Psoas muscle (tissue), 8 donors: ENCODE results near the gene RAPSN. TPM values are rescaled to one million over a fixed set of nuclear protein-coding genes. Genes with fewer than 3 reads are reported as not detected.

ENCODE experiments used
- ATAC-seq, 4 donors: fragments of 200-7000 bp; cut with Tn5 transposase; one replicate each; pipeline ENCODE4 v1.9.1; 2020; ENCODE audit warnings: moderate library complexity in 3 of 4, mild to moderate bottlenecking in 2 of 4
- DNase-seq, 2 donors: peaks; one replicate each; pipeline ENCODE4 v3.0.0-alpha.2; 2020
- H3K27ac ChIP-seq: fragments of 200-600 bp; one replicate; pipeline ENCODE4 v1.8.0; 2022
- H3K27me3 ChIP-seq, 3 donors: fragments of 200-600 bp in 1 of 3; one replicate each; pipeline versions ENCODE4 v1.6.1 to v1.8.0; 2013 to 2022; ENCODE audit warnings: low read length in 2 of 3, mild to moderate bottlenecking in 2 of 3, moderate library complexity in 1 of 3; ENCODE audit not compliant: insufficient read depth in 3 of 3
- H3K36me3 ChIP-seq, 2 donors: fragments of 200-600 bp in 1 of 2; one replicate each; pipeline versions ENCODE4 v1.6.1 to v1.8.0; 2013 to 2022; ENCODE audit warnings: low read depth in 1 of 2, mild to moderate bottlenecking in 1 of 2, moderate library complexity in 1 of 2; ENCODE audit not compliant: insufficient read depth in 1 of 2
- H3K4me1 ChIP-seq: fragments of 200-600 bp; one replicate; pipeline ENCODE4 v1.8.0; 2022
- H3K4me3 ChIP-seq: fragments of 200-600 bp; one replicate; pipeline ENCODE4 v1.8.0; 2022; ENCODE audit warnings: mild to moderate bottlenecking
- H3K9me3 ChIP-seq: fragments of 200-600 bp; one replicate; pipeline ENCODE4 v1.8.0; 2022
- CTCF ChIP-seq: fragments of 200-600 bp; IDR thresholded peaks from one replicate; pipeline ENCODE4 v1.8.0; 2022; ENCODE audit warnings: antibody characterized with exemption
- WGBS, 3 donors: extraction: QIAGEN DNeasy Blood & Tissue Kit; methylation state at CpG; one replicate each; pipeline versions ENCODE4 v1.1.6 to v1.1.7; 2013; 5-methylcytosine and 5-hydroxymethylcytosine counted together
- intact Hi-C, 2 donors: fragments of 100-400 bp; cut with DNase I; formaldehyde crosslinking; loops; one replicate each; pipeline versions ENCODE4 v1.11.0 to v1.14.2; 2022
- polyA plus RNA-seq, 3 donors: library from polyadenylated mRNA; stranded (reverse); fragments of 200-250 nt; gene quantifications; one replicate each; pipeline ENCODE4 v1.2.3, GENCODE V29; 2013
- total RNA-seq, 4 donors: library from RNA; stranded (reverse); fragmentation: NEBNext Ultra II Directional in 2 of 4; extraction: Animal tissue kit (Norgen Biotek cat#: 25700) in 2 of 4; gene quantifications; one replicate each; pipeline versions ENCODE4 v1.2.1 to v1.2.4, GENCODE V29; 2021 to 2023
- donor health status: healthy with polysubstance abuse.
- donor health status: DM: no; HTN: no; CAD: no; lungs with moderate emphysema.
- donor health status: Bipolar disorder and iron deficiency.
- donor health status: healthy.
- donor health status: DM: yes; HTN: yes; CAD: no.
- donor health status: DM: no; HTN: no; CAD: no.
- donor health status: DM: no; HTN: no; CAD: no.
- donor health status: DM: yes; HTN: yes; CAD: no.

RAPSN gene
- total and polyA plus RNA-seq, 7 donors, result 37.6 to 90.6 (median 58.7) TPM

- no peak for TF ChIP-seq CTCF
- WGBS, 3 donors, result 44 to 69% (median 51%) methylated on average over 9 of the region's 9 CpGs
- no peak overlapping the region for H3K4me3 ChIP-seq
- no peaks in the 10 kb centered on the region for H3K9me3 ChIP-seq
- DNase-seq (no peak), ATAC-seq (peak; percentile 57 to 79 (median 70))
- peaks cover 11% of the 10 kb centered on the region for H3K4me1 ChIP-seq
- H3K27ac ChIP-seq, result peak overlapping the region; percentile 67
- H3K36me3 ChIP-seq, result no peaks in the 10 kb centered on the region
- no peaks in the 10 kb centered on the region for H3K27me3 ChIP-seq
- intact Hi-C loops, result no loop called here
Measured at GRCh38 chr11:47431356-47432083, 17.4 kb downstream of the RAPSN start.

DNA sequence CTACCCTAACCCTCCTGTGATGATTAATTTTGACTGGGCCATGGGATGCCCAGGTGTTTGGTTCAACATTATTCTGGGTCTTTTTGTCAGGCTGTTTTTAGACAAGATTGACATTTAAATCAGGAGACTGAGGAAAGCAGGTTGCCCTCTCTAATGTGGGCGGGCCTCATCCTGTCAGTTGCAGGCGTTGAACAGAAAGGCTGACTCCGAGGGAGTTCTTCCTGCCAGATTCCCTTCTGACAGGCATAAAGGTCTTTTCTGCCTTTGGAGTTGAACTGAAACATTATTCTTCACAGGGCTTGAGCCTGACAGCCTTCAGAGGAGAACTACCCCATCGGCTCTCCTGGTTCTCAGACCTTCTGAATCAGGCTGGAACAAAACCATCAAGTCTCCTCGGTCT is 18.4 kb downstream of the RAPSN start:
- DNase-seq (no peak), ATAC-seq (no peak)
- Histone ChIP-seq H3K27me3 (no peaks in the 10 kb centered on the region), H3K36me3 (no peaks in the 10 kb centered on the region), H3K27ac (no peak overlapping the region), H3K4me1 (peaks cover 11% of the 10 kb centered on the region), H3K9me3 (no peaks in the 10 kb centered on the region), H3K4me3 (no peak overlapping the region)
- WGBS, 3 donors, result 74 to 80% (median 78%) methylated on average over 5 of the region's 5 CpGs
- TF ChIP-seq CTCF, result no peak
- intact Hi-C loops, result no loop called here

- intact Hi-C loops, result loop anchor here in 1 of 2 donors (1.0 kb wide), 1 partner anchor 18 kb away; the partner anchor contains the start of gene SLC39A13
- Histone ChIP-seq H3K27ac (peak within 1 kb of the TSS; percentile 90), H3K36me3 (peaks cover 9 to 40% of the 10 kb centered on the region in 2 donors), H3K9me3 (no peaks in the 10 kb centered on the region), H3K27me3 (no peaks in the 10 kb centered on the region), H3K4me3 (peak within 1 kb of the TSS; percentile 83), H3K4me1 (peaks cover 21% of the 10 kb centered on the region)
- peak; percentile 95 to 98 (median 96) for ATAC-seq
- no peak for TF ChIP-seq CTCF
- peak; percentile 99 to 100 for DNase-seq
- WGBS, 3 donors, result 0 to 1% (median 0%) methylated on average over 61 to 62 of the region's 62 CpGs
Measured at GRCh38 chr11:47426062-47426956, 22.6 kb downstream of the RAPSN start, which contains the start of gene PSMC3. Gene PSMC3, minus strand, starts transcription at chr11:47426439. Its CDS starts 160 bp downstream, at chr11:47426279.

DNA sequence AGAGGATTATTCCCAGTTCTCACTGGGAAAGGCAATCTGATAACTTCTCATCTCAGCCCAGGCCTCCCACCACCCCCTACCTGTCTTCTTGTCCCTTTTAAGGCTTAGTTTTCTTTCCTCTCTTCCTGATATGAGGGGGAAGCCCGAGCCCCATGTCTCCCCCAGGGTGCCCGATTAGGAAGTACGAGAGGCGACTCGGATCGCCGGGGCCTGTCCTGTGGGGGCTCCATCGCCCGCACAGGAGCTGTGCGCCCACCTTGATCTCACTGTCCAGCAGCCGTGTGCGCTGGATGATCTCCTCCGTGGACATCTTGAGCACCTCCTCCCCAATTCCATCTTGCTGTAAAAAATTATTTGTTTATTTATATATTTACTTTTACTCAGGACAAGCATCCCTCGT is 23.3 kb downstream of the RAPSN start:
- peaks cover 19% of the 10 kb centered on the region for H3K4me1 ChIP-seq
- 0 to 1% (median 1%) methylated on average over 14 of the region's 14 CpGs for WGBS, 3 donors
- H3K9me3 ChIP-seq, result no peaks in the 10 kb centered on the region
- intact Hi-C loops, result loop anchor here in 1 of 2 donors (1.0 kb wide), 1 partner anchor 17 kb away; the partner anchor contains the start of gene SLC39A13
- peaks cover 9 to 47% of the 10 kb centered on the region in 2 donors for H3K36me3 ChIP-seq
- no peak for DNase-seq
- H3K27ac ChIP-seq, result peak overlapping the region; percentile 90
- peak in 1 of 4 donors; percentile 2 for ATAC-seq
- no peak for TF ChIP-seq CTCF
- H3K27me3 ChIP-seq, result no peaks in the 10 kb centered on the region
- peak overlapping the region; percentile 83 for H3K4me3 ChIP-seq
